HAP-1 (cell line): ENCODE measurements around the gene ACOX3.
"Not testable (repeated sequence)": the region's sequence is repeated elsewhere in the genome, so short reads cannot be mapped to it uniquely, and the experiment has no call there.

Experiments
- DNase-seq, 2 experiments: peaks; one replicate each; pipeline ENCODE4 v3.0.0-alpha.2; 2016 to 2020; ENCODE audit warnings: low spot score in 2 of 2
- H3K27me3 ChIP-seq: fragments of 250-450 bp; sonication (Bioruptor Pico); 2 replicates; pipeline ENCODE4 v1.5.1; 2020; ENCODE audit warnings: low read depth, mild to moderate bottlenecking, moderate library complexity
- H3K36me3 ChIP-seq: fragments of 250-450 bp; sonication (Bioruptor Pico); replicated peaks from 2 replicates; pipeline ENCODE4 v1.5.1; 2020; ENCODE audit warnings: mild to moderate bottlenecking
- H3K4me1 ChIP-seq: fragments of 250-450 bp; sonication (Bioruptor Pico); 2 replicates; pipeline ENCODE4 v1.5.1; 2020; ENCODE audit warnings: mild to moderate bottlenecking
- H3K4me3 ChIP-seq: fragments of 250-450 bp; sonication (Bioruptor Pico); 2 replicates; pipeline ENCODE4 v1.5.1; 2020; ENCODE audit warnings: mild to moderate bottlenecking, moderate library complexity
- H3K9me3 ChIP-seq: fragments of 250-450 bp; sonication (Bioruptor Pico); 2 replicates; pipeline ENCODE4 v1.5.1; 2020; ENCODE audit warnings: mild to moderate bottlenecking, moderate library complexity
- in situ Hi-C: fragments of 300-500 bp; cut with MboI; formaldehyde crosslinking; loops from 3 replicates; pipeline ENCODE4 v1.14.3; 2020; ENCODE audit warnings: low sequenced_read_pairs, inconsistent platforms, mixed read lengths

ACOX3 gene

GRCh38 chr4:8412288-8412687, 28.2 kb downstream of the ACOX3 start:
- 0 out of 2 replicates have a peak, but pooled peaks cover 2% of the 10 kb centered on the region for H3K4me1 ChIP-seq
- H3K4me3 ChIP-seq = no peak overlapping the region
- no peaks in the 10 kb centered on the region for H3K36me3 ChIP-seq
- DNase-seq = no peak
- H3K9me3 ChIP-seq = no peaks in the 10 kb centered on the region
- in situ Hi-C loops = no loop called here
- H3K27me3 ChIP-seq = no peaks in the 10 kb centered on the region

- in situ Hi-C loops = no loop called here
These were observed 29.0 kb downstream of the ACOX3 start for GRCh38 chr4:8411351-8412180.

GRCh38 chr4:8410641-8411271, 29.8 kb downstream of the ACOX3 start:
- Histone ChIP-seq H3K4me3 (no peak overlapping the region), H3K4me1 (0 out of 2 replicates have a peak, but pooled peaks cover 2% of the 10 kb centered on the region), H3K36me3 (no peaks in the 10 kb centered on the region), H3K9me3 (no peaks in the 10 kb centered on the region), H3K27me3 (no peaks in the 10 kb centered on the region)
- peak; percentile 87 to 95 for DNase-seq
- in situ Hi-C loops = no loop called here

More at GRCh38 chr4:8411351-8412180, 29.0 kb downstream of the ACOX3 start:
- no peak for DNase-seq
- H3K4me3 ChIP-seq = no peak overlapping the region
- no peaks in the 10 kb centered on the region for H3K27me3 ChIP-seq
- 0 out of 2 replicates have a peak, but pooled peaks cover 2% of the 10 kb centered on the region for H3K4me1 ChIP-seq
- no peaks in the 10 kb centered on the region for H3K36me3 ChIP-seq
- no peaks in the 10 kb centered on the region for H3K9me3 ChIP-seq

GRCh38 chr4:8410066-8410625, 30.4 kb downstream of the ACOX3 start:
- Histone ChIP-seq H3K4me3 (no peak overlapping the region), H3K36me3 (no peaks in the 10 kb centered on the region), H3K27me3 (no peaks in the 10 kb centered on the region), H3K9me3 (no peaks in the 10 kb centered on the region), H3K4me1 (0 out of 2 replicates have a peak, but pooled peaks cover 2% of the 10 kb centered on the region)
- DNase-seq = no peak
- in situ Hi-C loops = no loop called here

- Histone ChIP-seq H3K9me3 (no peaks in the 10 kb centered on the region), H3K4me1 (0 out of 2 replicates have a peak, but pooled peaks cover 2% of the 10 kb centered on the region), H3K27me3 (no peaks in the 10 kb centered on the region), H3K4me3 (no peak overlapping the region), H3K36me3 (no peaks in the 10 kb centered on the region)
- peak in 1 of 2 experiments; percentile 48 for DNase-seq
- in situ Hi-C loops = loop anchor here (10.0 kb wide), 1 partner anchor 235 kb away; no protein-coding TSS in a partner anchor
These were observed 31.1 kb downstream of the ACOX3 start for GRCh38 chr4:8409264-8410065.

- Histone ChIP-seq H3K27me3 (no peaks in the 10 kb centered on the region), H3K4me3 (no peak overlapping the region), H3K4me1 (0 out of 2 replicates have a peak, but pooled peaks cover 2% of the 10 kb centered on the region), H3K36me3 (no peaks in the 10 kb centered on the region), H3K9me3 (no peaks in the 10 kb centered on the region)
- no peak for DNase-seq
- in situ Hi-C loops = loop anchor here (10.0 kb wide), 1 partner anchor 233 kb away; no protein-coding TSS in a partner anchor
These were observed 32.8 kb downstream of the ACOX3 start for GRCh38 chr4:8407756-8408155.

- Histone ChIP-seq H3K4me3 (no peak overlapping the region), H3K36me3 (no peaks in the 10 kb centered on the region), H3K27me3 (no peaks in the 10 kb centered on the region), H3K9me3 (no peaks in the 10 kb centered on the region), H3K4me1 (0 out of 2 replicates have a peak, but pooled peaks cover 2% of the 10 kb centered on the region)
- no peak for DNase-seq
- in situ Hi-C loops = loop anchor here (10.0 kb wide), 1 partner anchor 233 kb away; no protein-coding TSS in a partner anchor
These were observed 33.2 kb downstream of the ACOX3 start for GRCh38 chr4:8407316-8407715.

GRCh38 chr4:8406887-8407286, 33.6 kb downstream of the ACOX3 start:
- not testable (repeated sequence) for H3K4me1 ChIP-seq, H3K4me3 ChIP-seq, H3K9me3 ChIP-seq, H3K27me3 ChIP-seq, H3K36me3 ChIP-seq
- in situ Hi-C loops = loop anchor here (10.0 kb wide), 1 partner anchor 232 kb away; no protein-coding TSS in a partner anchor
- DNase-seq = peak in 1 of 2 experiments; percentile 71

GRCh38 chr4:8405516-8405875, 35.0 kb downstream of the ACOX3 start:
- in situ Hi-C loops = loop anchor here (10.0 kb wide), 1 partner anchor 231 kb away; no protein-coding TSS in a partner anchor
- DNase-seq = no peak
- Histone ChIP-seq H3K27me3 (no peaks in the 10 kb centered on the region), H3K36me3 (no peaks in the 10 kb centered on the region), H3K4me3 (no peak overlapping the region), H3K9me3 (no peaks in the 10 kb centered on the region), H3K4me1 (0 out of 2 replicates have a peak, but pooled peaks cover 2% of the 10 kb centered on the region)

GRCh38 chr4:8404791-8405515, 35.6 kb downstream of the ACOX3 start:
- in situ Hi-C loops = loop anchor here (5.0 to 10.0 kb wide), 2 partner anchors 163 to 230 kb away; no protein-coding TSS in a partner anchor
- Histone ChIP-seq H3K27me3 (no peaks in the 10 kb centered on the region), H3K4me1 (no peaks in the 10 kb centered on the region)

GRCh38 chr4:8403976-8404375, 36.5 kb downstream of the ACOX3 start:
- in situ Hi-C loops = loop anchor here (5.0 to 10.0 kb wide), 2 partner anchors 162 to 229 kb away; no protein-coding TSS in a partner anchor
- H3K4me3 ChIP-seq = no peak overlapping the region
- DNase-seq = no peak
- no peaks in the 10 kb centered on the region for H3K36me3 ChIP-seq
- H3K9me3 ChIP-seq = no peaks in the 10 kb centered on the region
- H3K4me1 ChIP-seq = no peaks in the 10 kb centered on the region
- no peaks in the 10 kb centered on the region for H3K27me3 ChIP-seq

More at GRCh38 chr4:8404791-8405515, 35.6 kb downstream of the ACOX3 start:
- H3K36me3 ChIP-seq = no peaks in the 10 kb centered on the region
- no peak for DNase-seq
- no peak overlapping the region for H3K4me3 ChIP-seq
- no peaks in the 10 kb centered on the region for H3K9me3 ChIP-seq

- Histone ChIP-seq H3K9me3 (no peaks in the 10 kb centered on the region), H3K4me1 (no peaks in the 10 kb centered on the region), H3K36me3 (no peaks in the 10 kb centered on the region), H3K27me3 (no peaks in the 10 kb centered on the region), H3K4me3 (no peak overlapping the region)
- DNase-seq = peak; percentile 55 to 90
- in situ Hi-C loops = loop anchor here (5.0 to 10.0 kb wide), 2 partner anchors 161 to 228 kb away; no protein-coding TSS in a partner anchor
These were observed 37.3 kb downstream of the ACOX3 start for GRCh38 chr4:8403173-8403753.
